Mononuclear cell (primary cell): ENCODE data around the gene CENPT. TPM values are rescaled to one million over a fixed set of nuclear protein-coding genes. Genes with fewer than 3 reads are reported as not detected.

Experiments
- H3K27me3 ChIP-seq: 2 replicates; pipeline ENCODE4 v1.6.0; 2011; ENCODE audit warnings: low read length, control low read depth; ENCODE audit not compliant: insufficient read depth
- H3K4me1 ChIP-seq: 2 replicates; pipeline ENCODE4 v1.5.1; 2011; ENCODE audit warnings: mild to moderate bottlenecking, low read length, control low read depth; ENCODE audit not compliant: insufficient read depth
- H3K4me3 ChIP-seq: 2 replicates; pipeline ENCODE4 v1.5.1; 2011; ENCODE audit warnings: mild to moderate bottlenecking, low read length, moderate library complexity
- H3K9me3 ChIP-seq: 2 replicates; pipeline ENCODE4 v1.5.1; 2011; ENCODE audit warnings: low read depth, mild to moderate bottlenecking, control low read depth, low read length
- total RNA-seq: library from RNA; depleted of rRNA; stranded (reverse); fragments of >200 nt; gene quantifications from one replicate; pipeline ENCODE4 v1.2.3, GENCODE V29; 2012

The CENPT gene
- total RNA-seq, 1 donor: 20.8 TPM

DNA sequence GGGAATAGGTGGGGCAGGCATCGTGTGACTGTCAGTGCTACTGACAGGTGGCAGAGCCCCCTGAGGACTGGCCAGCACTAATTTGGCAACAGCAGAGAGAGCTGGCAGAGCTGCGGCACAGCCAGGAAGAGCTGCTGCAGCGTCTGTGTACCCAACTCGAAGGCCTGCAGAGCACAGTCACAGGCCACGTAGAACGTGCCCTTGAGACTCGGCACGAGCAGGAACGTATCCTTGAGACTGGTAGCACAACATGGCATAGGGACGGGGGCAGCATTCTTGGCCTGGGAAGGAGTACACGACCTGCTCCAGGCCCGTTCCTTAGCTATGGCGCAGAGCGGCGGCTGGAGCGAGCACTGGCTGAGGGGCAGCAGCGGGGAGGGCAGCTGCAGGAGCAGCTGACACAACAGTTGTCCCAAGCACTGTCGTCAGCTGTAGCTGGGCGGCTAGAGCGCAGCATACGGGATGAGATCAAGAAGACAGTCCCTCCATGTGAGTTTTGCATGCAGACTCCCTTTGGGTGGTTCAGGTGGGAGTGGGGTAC lies 34.2 kb upstream of the CENPT start:
- H3K4me3 ChIP-seq: no peak overlapping the region
- no peaks in the 10 kb centered on the region for H3K27me3 ChIP-seq
- H3K4me1 ChIP-seq: no peaks in the 10 kb centered on the region
- H3K9me3 ChIP-seq: no peaks in the 10 kb centered on the region

DNA sequence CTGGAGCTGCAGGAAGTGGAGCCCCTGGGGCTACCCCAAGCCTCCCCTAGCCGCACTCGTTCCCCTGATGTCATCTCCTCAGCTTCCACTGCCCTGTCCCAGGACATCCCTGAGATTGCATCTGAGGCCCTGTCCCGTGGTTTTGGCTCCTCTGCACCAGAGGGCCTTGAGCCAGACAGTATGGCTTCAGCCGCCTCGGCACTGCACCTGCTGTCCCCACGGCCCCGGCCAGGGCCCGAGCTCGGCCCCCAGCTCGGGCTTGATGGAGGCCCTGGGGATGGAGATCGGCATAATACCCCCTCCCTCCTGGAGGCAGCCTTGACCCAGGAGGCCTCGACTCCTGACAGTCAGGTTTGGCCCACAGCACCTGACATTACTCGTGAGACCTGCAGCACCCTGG lies 33.1 kb upstream of the CENPT start:
- Histone ChIP-seq H3K9me3 (no peaks in the 10 kb centered on the region), H3K27me3 (no peaks in the 10 kb centered on the region), H3K4me1 (no peaks in the 10 kb centered on the region), H3K4me3 (no peak overlapping the region)

DNA sequence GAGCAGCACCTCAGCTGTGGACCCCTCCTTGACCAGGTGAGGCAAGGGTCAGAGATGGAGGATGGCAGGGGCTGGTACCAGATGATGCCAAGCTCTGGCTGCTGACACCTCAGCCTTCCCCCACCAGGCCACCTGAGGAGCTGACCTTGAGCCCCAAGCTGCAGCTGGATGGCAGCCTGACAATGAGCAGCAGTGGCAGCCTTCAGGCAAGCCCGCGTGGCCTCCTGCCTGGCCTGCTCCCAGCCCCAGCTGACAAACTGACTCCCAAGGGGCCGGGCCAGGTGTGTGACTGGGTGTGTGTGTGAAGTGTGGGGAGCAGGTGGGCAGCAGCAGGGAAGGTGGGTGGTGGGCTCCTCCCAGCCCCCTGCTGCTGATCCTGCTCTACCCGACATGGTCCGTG lies 32.4 kb upstream of the CENPT start:
- peaks cover 6% of the 10 kb centered on the region for H3K4me1 ChIP-seq
- no peaks in the 10 kb centered on the region for H3K27me3 ChIP-seq
- no peak overlapping the region for H3K4me3 ChIP-seq
- no peaks in the 10 kb centered on the region for H3K9me3 ChIP-seq

DNA sequence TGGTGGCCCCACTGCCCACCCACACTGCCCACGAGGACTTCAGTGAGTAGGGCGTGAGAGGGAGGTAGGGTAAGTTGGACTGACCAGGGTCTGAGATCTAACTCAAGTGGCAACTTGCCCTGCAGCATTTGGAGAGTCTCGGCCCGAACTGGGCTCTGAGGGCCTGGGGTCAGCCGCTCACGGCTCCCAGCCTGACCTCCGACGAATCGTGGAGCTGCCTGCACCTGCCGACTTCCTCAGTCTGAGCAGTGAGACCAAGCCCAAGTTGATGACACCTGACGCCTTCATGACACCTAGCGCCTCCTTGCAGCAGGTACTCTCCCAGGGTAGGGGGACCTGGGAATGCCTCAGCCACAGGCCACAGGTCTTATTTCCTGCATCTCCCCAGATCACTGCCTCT lies 32.0 kb upstream of the CENPT start:
- Histone ChIP-seq H3K4me3 (no peak overlapping the region), H3K9me3 (no peaks in the 10 kb centered on the region), H3K27me3 (no peaks in the 10 kb centered on the region), H3K4me1 (peaks cover 11% of the 10 kb centered on the region)

DNA sequence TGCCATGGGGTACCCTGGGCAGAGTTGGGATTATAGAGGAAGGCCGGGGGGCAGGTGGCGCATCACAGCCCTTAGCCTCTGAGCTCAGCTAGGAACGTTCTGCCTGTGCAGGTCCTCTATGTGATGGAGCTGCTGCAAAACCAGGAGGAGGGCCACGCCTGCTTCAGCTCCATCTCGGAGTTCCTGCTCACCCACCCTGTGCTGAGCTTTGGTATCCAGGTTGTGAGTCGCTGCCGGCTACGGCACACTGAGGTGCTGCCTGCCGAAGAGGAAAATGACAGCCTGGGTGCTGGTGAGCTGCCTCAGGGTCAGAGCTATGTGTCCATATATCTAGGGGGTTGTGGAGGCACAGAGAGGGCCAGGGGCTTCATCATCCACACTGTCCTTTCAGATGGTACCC lies 31.4 kb upstream of the CENPT start:
- H3K4me1 ChIP-seq: peaks cover 17% of the 10 kb centered on the region
- H3K9me3 ChIP-seq: no peaks in the 10 kb centered on the region
- no peak overlapping the region for H3K4me3 ChIP-seq
- no peaks in the 10 kb centered on the region for H3K27me3 ChIP-seq

DNA sequence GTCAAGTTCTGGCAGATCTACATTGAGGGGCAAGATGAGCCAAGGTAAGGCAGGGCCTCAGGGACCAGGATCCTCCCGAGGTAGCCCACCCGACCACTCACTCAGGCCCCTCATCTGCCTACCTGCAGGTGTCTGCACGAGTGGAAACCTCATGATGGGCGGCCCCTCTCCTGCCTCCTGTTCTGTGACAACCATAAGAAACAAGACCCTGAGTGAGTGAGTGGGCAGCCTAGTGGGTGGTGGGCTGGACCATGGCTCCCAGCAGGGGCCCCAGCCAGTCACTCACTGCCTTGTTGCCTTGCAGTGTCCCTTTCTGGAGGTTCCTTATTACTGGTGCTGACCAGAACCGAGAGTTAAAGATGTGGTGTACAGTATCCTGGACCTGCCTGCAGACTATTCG lies 30.7 kb upstream of the CENPT start:
- Histone ChIP-seq H3K4me3 (no peak overlapping the region), H3K4me1 (peaks cover 22% of the 10 kb centered on the region), H3K9me3 (no peaks in the 10 kb centered on the region), H3K27me3 (no peaks in the 10 kb centered on the region)

DNA sequence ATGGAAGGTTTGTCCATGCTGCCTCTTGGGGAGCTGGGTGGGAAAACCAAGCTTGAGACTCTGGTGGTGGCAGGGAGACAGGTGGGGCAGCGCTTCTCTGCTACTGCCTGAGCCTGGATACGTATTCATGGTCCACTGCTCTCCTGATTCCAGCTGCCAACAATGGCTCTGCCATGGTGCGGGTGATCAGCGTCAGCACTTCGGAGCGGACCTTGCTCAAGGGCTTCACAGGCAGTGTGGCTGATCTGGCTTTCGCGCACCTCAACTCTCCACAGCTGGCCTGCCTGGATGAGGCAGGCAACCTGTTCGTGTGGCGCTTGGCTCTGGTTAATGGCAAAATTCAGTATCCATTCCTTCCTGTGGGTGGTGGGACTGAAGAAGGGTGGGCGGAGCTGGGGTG lies 29.6 kb upstream of the CENPT start:
- Histone ChIP-seq H3K4me1 (peaks cover 29% of the 10 kb centered on the region), H3K4me3 (no peak overlapping the region), H3K9me3 (no peaks in the 10 kb centered on the region), H3K27me3 (no peaks in the 10 kb centered on the region)

DNA sequence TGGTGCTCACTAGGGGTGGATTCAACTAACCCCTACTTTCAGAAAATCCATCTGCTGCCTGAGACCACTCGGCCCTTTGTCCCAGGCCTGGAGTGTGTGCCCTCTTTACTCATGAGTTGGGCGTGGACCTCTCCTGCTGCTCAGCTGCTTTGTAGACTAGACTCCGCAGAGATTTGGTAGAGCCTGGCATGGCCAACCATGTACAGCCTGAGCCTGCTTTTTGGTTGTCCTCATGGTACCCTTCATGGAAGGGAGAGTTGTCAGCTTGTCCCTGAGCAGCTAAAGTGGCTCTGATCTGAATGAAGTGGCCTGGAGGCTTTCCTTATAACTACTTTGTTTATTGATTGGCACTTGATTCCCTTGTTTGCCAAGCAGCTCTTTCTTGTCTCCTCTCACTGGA lies 26.9 kb upstream of the CENPT start:
- H3K4me1 ChIP-seq: peaks cover 36% of the 10 kb centered on the region
- no peaks in the 10 kb centered on the region for H3K9me3 ChIP-seq
- no peak overlapping the region for H3K4me3 ChIP-seq
- H3K27me3 ChIP-seq: no peaks in the 10 kb centered on the region

DNA sequence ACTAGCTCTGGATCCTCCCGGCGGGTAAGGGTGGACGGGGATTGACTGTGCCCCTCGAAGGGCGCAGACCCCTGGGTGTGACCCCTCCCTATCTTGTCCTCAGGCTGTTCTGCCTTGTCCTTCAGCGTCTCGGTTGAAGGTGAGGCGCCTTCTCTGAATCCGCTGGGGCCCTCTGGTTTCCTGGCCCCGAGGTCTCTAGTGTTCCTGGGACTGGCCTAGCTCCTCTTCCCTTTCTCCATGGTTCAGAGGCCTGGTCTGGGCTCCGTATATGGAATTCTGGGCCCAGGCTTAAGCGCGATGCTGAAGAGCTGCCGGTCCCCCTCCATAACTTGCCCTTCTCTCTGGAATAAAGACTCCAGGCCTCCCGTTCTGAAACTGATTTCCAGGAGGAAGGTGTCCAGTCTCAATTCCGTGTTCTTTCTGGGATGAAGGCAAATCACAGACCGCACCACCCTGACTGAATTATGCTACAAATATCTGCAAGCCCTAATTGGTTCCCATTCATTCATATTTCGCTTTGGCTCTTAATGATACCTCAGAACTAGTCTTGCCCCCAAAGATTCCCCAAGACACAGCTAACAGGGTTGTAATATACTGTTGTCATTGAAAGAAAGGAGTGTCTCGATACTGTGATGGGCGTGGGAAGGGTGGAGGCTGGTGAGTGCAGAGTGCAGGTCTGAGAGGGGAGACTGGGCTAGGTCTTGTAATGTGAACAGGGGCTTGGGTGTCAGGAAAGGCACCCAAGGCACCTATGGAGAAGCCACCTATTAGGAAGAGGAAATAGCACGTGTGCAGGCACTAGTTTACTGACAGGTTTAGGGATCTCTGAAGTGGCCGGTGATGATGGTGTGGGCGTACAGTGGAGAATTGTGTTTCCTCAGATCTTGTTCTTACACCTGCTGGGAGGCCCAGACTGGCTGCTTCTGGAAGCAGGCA lies 26.2 kb upstream of the CENPT start:
- no peaks in the 10 kb centered on the region for H3K9me3 ChIP-seq
- peaks cover 36% of the 10 kb centered on the region for H3K4me1 ChIP-seq
- peak overlapping the region; percentile 91 for H3K4me3 ChIP-seq
- no peaks in the 10 kb centered on the region for H3K27me3 ChIP-seq

DNA sequence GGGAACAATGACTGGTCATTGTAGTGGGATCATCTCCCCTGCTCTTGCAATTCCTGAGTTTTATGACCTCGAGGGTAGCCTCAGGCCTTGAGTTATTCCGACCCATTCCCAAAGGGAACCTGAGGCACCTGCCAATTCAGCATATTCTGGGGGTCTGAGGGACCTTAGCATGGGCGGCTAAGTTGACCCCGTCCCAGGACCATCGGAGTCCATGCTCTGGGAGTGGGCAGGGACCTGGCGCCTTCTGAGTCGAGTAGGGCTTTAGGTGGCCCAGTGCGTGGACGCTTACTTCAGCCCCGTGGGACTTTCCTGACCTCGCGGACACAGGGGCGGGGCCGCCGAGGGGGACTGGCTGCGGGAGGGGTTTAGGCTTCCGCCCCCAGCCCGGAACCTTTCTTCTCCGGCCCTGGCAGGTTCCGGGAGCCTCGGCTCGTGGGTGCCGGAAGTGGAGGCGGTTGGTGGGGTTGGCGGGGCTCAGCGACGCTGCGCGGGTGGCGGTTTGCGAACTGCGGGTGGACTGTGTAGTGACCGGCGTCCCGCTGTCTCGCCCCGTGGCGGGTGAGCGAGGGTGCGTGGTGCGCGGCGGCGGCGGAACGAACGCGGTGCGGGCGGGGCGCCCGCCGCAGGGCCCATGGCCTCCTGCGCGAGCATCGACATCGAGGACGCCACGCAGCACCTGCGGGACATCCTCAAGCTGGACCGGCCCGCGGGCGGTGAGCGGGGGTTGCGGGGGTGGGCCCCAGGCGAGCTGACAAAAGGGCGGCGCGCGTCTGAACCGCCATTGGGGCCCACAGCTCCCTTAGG lies 25.3 kb upstream of the CENPT start, which contains the start of gene EDC4:
Gene EDC4 (plus strand): TSS at position 422 of the 804 bp plus-strand sequence. CDS start 210 bp downstream, at position 632.
- H3K9me3 ChIP-seq: no peaks in the 10 kb centered on the region
- peak within 1 kb of the TSS; percentile 91 for H3K4me3 ChIP-seq
- H3K4me1 ChIP-seq: peaks cover 36% of the 10 kb centered on the region
- no peaks in the 10 kb centered on the region for H3K27me3 ChIP-seq

DNA sequence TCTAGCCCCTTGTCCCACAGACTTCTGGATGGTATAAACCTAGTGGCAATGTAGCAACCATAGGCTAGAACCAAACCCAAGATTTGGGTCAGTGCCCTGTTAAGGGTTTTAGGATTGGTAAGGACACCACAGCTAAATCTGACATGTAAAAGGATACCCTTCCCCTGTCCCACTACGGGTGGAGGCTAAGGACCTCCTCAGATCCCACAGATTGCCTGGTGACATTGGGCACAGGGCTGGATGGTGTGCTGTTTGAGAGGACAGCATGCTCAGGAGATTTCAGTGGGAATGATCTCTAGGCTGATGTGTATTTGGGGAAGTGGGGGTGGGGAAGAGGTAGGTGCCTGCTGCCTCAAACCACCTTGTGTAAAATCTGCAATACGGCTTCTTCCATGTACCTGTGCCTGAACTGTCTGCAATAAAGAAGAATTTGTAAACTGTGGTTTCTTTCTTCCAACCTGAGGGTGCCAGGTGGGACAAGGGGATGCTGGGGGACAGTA lies 24.7 kb upstream of the CENPT start:
- H3K27me3 ChIP-seq: no peaks in the 10 kb centered on the region
- H3K9me3 ChIP-seq: no peaks in the 10 kb centered on the region
- H3K4me1 ChIP-seq: peaks cover 36% of the 10 kb centered on the region
- peak overlapping the region; percentile 91 for H3K4me3 ChIP-seq

DNA sequence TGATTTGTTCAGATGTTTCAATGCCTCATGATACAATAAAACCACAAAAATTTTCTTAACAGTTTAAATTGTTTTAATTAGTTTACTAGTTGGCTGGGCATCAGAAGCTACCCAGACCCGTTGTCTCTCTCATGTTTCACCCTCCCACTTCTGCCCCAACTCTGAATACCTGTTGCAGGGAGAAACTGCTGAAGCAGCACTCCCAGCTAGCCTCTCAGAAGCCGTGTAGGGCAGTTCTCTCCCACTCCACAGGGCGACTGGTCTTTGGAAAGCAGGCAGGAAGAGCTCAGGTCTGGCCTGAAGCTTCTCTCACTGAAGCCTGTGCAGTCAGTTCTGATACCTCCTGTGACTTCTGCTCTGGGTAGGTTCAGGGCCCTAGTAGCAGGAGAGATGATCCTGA lies 23.8 kb upstream of the CENPT start:
- H3K27me3 ChIP-seq: no peaks in the 10 kb centered on the region
- H3K4me3 ChIP-seq: no peak overlapping the region
- H3K4me1 ChIP-seq: peaks cover 36% of the 10 kb centered on the region
- no peaks in the 10 kb centered on the region for H3K9me3 ChIP-seq

DNA sequence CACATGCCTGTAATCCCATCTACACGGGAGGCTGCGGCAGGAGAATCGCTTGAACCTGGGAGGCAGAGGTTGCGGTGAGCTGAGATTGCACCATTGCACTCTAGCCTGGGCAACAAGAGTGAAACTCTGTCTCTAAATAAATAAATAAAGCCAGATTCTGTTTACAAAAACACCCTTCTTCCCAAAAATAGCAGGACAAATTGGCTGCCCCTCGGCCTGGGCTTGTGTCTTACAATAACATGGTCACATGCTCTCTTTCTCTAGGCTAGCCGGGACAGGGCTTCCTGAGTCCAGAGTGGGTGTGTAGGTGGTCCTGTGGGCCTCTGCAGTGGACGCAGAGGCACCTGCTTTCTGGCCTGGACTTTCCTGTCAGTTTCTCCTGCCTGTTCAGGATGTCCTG lies 22.2 kb upstream of the CENPT start:
- H3K9me3 ChIP-seq: no peaks in the 10 kb centered on the region
- H3K4me1 ChIP-seq: peaks cover 27% of the 10 kb centered on the region
- no peaks in the 10 kb centered on the region for H3K27me3 ChIP-seq
- no peak overlapping the region for H3K4me3 ChIP-seq

DNA sequence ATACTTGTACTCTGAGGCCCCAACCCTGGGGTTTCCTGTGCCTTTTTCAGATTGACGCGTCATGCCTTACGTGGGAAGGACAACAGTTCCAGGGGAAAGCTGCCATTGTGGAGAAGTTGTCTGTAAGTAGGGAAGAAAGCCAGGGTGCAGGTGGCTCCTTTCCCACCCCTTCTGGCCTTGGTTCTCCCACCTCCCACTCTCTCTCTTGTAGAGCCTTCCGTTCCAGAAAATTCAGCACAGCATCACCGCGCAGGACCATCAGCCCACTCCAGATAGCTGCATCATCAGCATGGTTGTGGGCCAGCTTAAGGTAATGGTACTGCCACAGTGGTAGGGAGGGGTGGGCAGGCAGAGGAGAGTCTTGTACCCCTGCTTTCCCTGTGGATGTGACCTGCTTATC lies 20.8 kb upstream of the CENPT start:
- H3K4me1 ChIP-seq: peaks cover 14% of the 10 kb centered on the region
- no peaks in the 10 kb centered on the region for H3K9me3 ChIP-seq
- no peak overlapping the region for H3K4me3 ChIP-seq
- no peaks in the 10 kb centered on the region for H3K27me3 ChIP-seq

DNA sequence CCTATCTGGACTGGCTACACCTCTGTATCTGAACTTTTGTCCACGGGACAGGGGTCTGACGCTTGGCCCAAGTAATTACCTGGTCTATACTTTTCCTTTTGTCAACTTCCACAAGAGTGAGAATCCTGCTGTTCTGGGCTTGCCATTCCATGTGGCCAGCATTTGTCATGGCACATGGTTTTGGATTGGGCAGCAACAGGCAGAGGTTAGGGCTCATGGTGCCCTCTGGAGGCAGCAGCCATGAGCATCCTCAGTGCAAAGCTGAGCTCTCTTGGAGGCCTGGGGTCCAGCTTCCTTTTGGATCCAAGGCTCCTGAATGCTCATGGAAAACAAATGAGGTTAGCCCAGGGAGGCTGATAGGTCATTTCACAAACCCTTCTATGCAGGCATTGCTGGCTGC lies 17.8 kb upstream of the CENPT start:
- H3K9me3 ChIP-seq: no peaks in the 10 kb centered on the region
- no peaks in the 10 kb centered on the region for H3K4me1 ChIP-seq
- no peaks in the 10 kb centered on the region for H3K27me3 ChIP-seq
- H3K4me3 ChIP-seq: no peak overlapping the region
